ENCODE results near the gene SLC6A20. TPM values are rescaled to one million over a fixed set of nuclear protein-coding genes. Genes with fewer than 3 reads are reported as not detected.
A peak's percentile ranks its signal among the peaks of the same experiment; 100 is the strongest.

The SLC6A20 gene
- total and polyA plus RNA-seq, 2 experiments from 2014 or later = 0.05 to 0.14 TPM

DNA sequence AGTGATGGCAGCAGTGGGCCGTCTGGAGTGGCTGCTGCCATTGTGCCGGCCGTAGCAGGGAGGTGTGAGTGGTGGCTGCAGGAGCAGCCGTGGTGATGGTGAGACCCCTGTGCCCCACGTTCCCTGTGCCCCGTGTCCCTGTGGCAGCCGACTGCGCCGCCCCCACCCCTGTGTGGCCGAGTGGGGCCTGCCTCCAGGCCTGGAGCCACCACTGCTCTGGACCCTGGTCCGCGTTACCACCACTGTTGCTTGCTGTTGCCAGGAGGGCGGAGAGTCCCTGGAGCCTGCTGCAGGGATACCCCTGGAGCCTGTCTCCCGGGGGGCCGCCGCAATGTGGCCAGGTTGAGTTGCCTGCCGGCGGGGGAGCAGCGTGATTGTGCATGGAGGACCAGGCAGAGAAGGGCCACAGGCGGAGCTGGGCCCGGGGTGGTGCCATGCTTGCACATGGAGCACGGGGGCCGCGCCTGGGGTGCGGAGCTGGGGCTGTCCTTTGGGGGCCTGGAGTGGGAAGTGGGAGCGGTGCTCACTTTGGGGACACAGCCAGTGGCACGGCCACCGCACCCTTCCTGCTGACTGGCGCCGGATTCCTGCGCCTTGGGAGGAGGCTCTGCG lies 50.1 kb downstream of the SLC6A20 start:
- H3K4me3 ChIP-seq = no peak overlapping the region
- H3K27me3 ChIP-seq (ENCODE audit: insufficient read depth) = no peaks in the 10 kb centered on the region
- no peaks in the 10 kb centered on the region; the same call in 1 of the 2 replicates for H3F3A ChIP-seq (replicated peaks; ENCODE audit: low read depth)
- Mint-ChIP-seq H3K4me1 (peaks cover 21% of the 10 kb centered on the region), H3K36me3 (ENCODE audit: low read depth) (peaks cover 43% of the 10 kb centered on the region), H3K27ac (no peak overlapping the region), H3K27me3 (ENCODE audit: insufficient read depth, low read depth, poor library complexity) (peaks cover 2% of the 10 kb centered on the region), H3K9me3 (no peaks in the 10 kb centered on the region), H3K4me3 (no peak overlapping the region)
- ATAC-seq (peak; percentile 10; the same call in 2 of the 3 replicates), DNase-seq (ENCODE audit: low spot score) (no peak)
- H3K27ac ChIP-seq (ENCODE audit: low read depth) = no peak overlapping the region
- peaks cover 15% of the 10 kb centered on the region for H3K36me3 ChIP-seq (ENCODE audit: insufficient read depth)
- 0 out of 2 replicates have a peak, but pooled peaks cover 4% of the 10 kb centered on the region for H3K79me2 ChIP-seq (replicated peaks; ENCODE audit: insufficient read depth)
- no peaks in the 10 kb centered on the region; the same call in 1 of the 2 replicates for H4K20me1 ChIP-seq (replicated peaks; ENCODE audit: insufficient read depth)
- no peaks in the 10 kb centered on the region for H3K9me2 ChIP-seq (ENCODE audit: insufficient read depth)
- TF ChIP-seq NANOG (IDR thresholded peaks at IDR 0.05; ENCODE audit: borderline replicate concordance) (no peak), ZNF114 (CRISPR knock-in tag; IDR thresholded peaks at IDR 0.05) (no peak), ETS1 (IDR thresholded peaks at IDR 0.05) (no peak), STAT1 (IDR thresholded peaks at IDR 0.05; ENCODE audit: unreplicated experiment) (no peak), EZH2 (IDR thresholded peaks at IDR 0.05; ENCODE audit: low read depth, unreplicated experiment) (no peak), JUNB (IDR thresholded peaks at IDR 0.05; ENCODE audit: unreplicated experiment) (no peak), ZNF331 (CRISPR knock-in tag; IDR thresholded peaks at IDR 0.05; ENCODE audit: low read depth) (no peak), EZH2phosphoT487 (IDR thresholded peaks at IDR 0.05; ENCODE audit: unreplicated experiment) (no peak), POLR2AphosphoS5 (IDR thresholded peaks at IDR 0.05; ENCODE audit: low read depth) (no peak), ZNF462 (CRISPR knock-in tag; IDR thresholded peaks at IDR 0.05) (no peak), REST (IDR thresholded peaks at IDR 0.05; ENCODE audit: unreplicated experiment) (no peak)
- H2AFZ ChIP-seq = no peak overlapping the region
- H3K4me1 ChIP-seq (ENCODE audit: insufficient read depth) = peaks cover 13% of the 10 kb centered on the region
- H3K4me2 ChIP-seq = no peak overlapping the region
